GF-D8 (cell line): Measurements from ENCODE around the gene ADNP2.

Experiments used
- DNase-seq: peaks from one replicate; lab custom pipeline; 2025; lab: John Stamatoyannopoulos, UW

ADNP2 gene

GRCh38 chr18:80171054-80171872, 62.2 kb downstream of the ADNP2 start:
- no peak for DNase-seq

- no peak for DNase-seq
These were observed 63.0 kb downstream of the ADNP2 start for GRCh38 chr18:80172056-80172455.

GRCh38 chr18:80173060-80173459, 64.0 kb downstream of the ADNP2 start:
- no peak for DNase-seq

- DNase-seq, result no peak
These were observed 66.6 kb downstream of the ADNP2 start for GRCh38 chr18:80175451-80176204.

GRCh38 chr18:80176334-80177073, 67.4 kb downstream of the ADNP2 start:
- no peak for DNase-seq

GRCh38 chr18:80177128-80177527, 68.1 kb downstream of the ADNP2 start:
- DNase-seq, result no peak

- DNase-seq, result no peak
These were observed 70.1 kb downstream of the ADNP2 start for GRCh38 chr18:80178935-80179818.

GRCh38 chr18:80179857-80180558, 70.9 kb downstream of the ADNP2 start:
- DNase-seq, result no peak

- no peak for DNase-seq
These were observed 71.9 kb downstream of the ADNP2 start for GRCh38 chr18:80180778-80181564.

- DNase-seq, result peak; percentile 24
These were observed 72.8 kb downstream of the ADNP2 start for GRCh38 chr18:80181642-80182461.

- no peak for DNase-seq
These were observed 73.8 kb downstream of the ADNP2 start for GRCh38 chr18:80182855-80183254.

GRCh38 chr18:80183273-80184050, 74.4 kb downstream of the ADNP2 start:
- no peak for DNase-seq

- DNase-seq, result no peak
These were observed 75.2 kb downstream of the ADNP2 start for GRCh38 chr18:80184243-80184772.

- DNase-seq, result no peak
These were observed 76.5 kb downstream of the ADNP2 start for GRCh38 chr18:80185545-80185944.

GRCh38 chr18:80187956-80188642, 79.0 kb downstream of the ADNP2 start:
- no peak for DNase-seq

GRCh38 chr18:80188643-80189530, 79.8 kb downstream of the ADNP2 start:
- no peak for DNase-seq

- no peak for DNase-seq
These were observed 80.4 kb downstream of the ADNP2 start for GRCh38 chr18:80189531-80189865.
